ENCODE measurements around the gene RNF113B.

The RNF113B gene

DNA sequence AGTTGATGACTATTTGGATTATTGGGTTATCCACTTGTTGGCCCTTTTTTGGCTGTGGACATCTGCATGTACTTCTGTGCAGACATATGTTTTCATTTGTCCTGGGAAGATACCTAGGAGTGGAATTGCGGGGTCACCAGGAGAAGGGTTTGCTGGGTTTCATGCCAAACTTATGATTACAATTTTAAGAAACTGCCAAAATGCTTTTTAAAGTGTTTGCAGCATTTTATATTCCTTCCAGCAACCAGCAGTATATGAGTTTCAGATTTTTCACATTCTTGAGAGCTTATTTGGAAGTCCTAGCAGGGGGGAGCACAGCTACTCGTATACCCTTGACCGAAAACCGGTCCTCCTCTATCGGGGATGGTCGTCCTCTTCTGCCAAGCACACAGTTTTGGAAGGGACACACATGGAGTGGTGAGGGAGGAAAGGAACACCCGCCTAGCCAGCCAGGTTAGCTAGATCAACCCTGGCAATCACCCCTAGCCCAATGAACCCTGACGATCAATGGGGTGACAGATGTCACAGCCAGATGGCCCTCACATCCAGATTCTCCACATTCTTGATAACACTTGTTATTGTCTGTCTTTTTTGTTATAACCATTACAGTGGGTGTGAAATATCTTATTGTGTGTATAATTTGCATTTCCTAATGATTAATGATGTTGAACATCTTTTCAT lies 26.7 kb upstream of the RNF113B start:
- DNase-seq, result no peak

DNA sequence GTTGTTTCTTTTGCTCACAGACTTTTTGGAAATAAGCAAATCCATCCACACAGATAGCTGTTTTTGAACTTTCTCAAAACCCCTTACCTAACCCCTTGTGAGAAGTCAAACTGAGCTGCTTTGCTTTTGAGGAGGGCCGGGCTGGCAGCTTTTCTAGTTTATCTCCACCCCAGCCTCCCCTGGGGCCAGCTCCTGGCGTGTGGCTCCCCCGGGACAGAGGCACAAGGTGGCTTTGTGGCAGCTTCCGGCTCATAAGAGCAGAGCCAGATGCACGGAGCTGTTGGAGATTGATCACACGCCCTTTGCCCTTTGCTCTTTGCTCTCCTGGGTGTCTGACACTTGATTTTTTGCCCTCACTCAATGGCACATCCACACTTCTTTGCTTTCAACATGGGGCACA lies 24.9 kb upstream of the RNF113B start:
- DNase-seq, result no peak

DNA sequence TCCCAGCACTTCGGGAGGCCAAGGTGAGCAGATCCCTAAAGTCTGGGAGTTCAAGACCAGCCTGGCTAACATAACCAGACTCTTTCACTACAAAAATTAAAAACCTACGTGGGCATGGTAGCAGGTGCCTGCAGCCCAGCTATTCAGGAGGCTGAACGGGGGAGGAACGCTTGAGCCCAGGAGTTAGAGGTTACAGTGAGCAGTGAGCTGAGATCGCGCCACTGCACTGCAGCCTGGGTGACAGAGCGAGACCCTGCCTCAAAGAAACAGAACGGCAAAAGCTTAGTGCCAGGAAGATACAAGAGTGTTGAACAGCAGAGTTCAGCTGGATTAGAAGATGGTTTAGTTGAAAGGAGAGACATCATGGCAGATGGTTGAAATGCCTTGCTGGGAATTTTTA lies 24.1 kb upstream of the RNF113B start:
- DNase-seq, result no peak

DNA sequence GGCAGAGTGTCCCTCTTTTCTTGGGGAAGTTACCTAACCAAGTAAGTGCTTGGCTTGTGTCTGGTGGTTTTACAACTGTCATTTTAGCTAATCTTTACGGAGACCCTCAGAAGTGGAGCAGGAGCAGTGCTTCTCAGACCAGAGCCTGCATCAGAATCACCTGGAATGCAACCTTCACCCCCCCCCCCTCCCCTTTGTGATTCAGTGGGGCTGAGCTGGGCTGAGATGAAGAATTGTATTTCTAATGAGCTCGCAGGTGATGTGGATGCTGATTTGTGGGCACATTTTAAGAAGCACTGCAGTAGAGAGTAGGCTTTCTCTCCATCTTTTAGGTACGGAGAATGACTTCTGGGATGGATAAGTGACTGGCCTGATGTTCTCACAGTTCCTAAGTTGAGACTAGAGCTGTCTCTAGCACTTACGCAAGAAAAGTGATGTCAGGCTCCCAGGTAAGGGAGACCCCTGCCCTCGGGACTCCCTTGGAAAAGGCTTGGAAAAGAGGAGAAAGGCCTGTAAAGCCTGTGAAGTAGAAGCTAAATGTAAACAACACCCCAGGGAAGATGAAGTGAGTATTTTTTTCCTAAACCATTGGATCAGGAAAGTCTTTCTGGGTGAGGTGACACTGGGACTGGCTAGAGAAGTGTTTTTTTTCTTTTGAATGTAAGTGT lies 23.3 kb upstream of the RNF113B start:
- DNase-seq, result no peak

DNA sequence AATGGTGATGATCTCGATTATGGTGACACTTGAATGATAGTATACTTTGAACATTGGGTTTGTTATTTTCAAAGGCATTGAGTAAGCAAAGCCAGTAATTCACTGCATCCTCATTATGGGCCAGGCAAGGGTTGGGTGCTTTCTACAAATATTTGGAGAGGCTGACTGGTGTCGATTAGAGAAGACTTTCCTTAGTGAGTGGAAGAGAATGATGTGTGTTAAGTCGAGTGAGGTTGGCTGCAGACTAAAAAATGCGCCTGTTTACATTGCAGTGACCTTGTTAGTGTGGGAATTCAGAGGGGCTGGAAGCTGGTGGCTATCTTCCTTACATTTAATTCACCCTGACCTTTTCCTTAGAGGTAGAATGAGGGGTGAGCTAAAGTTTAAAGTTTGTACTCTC lies 22.4 kb upstream of the RNF113B start:
- DNase-seq, result no peak

DNA sequence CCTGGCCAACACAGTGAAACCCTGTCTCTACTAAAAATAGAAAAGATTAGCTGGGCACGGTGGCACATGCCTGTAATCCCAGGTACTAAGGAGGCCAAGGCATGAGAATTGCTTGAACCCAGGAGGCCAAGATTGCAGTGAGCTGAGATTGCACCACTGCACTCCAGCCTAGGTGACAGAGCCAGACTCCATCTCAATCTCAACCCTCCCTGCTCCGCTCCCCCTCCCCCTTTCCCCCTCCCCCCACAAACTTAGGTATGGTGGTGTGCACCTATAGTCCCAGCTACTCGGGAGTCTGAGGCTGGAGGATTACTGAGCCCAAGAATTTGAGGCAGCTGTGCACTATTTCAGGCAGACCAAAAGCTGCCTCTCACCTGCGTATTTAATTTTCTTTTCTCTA lies 21.6 kb upstream of the RNF113B start:
- no peak for DNase-seq

DNA sequence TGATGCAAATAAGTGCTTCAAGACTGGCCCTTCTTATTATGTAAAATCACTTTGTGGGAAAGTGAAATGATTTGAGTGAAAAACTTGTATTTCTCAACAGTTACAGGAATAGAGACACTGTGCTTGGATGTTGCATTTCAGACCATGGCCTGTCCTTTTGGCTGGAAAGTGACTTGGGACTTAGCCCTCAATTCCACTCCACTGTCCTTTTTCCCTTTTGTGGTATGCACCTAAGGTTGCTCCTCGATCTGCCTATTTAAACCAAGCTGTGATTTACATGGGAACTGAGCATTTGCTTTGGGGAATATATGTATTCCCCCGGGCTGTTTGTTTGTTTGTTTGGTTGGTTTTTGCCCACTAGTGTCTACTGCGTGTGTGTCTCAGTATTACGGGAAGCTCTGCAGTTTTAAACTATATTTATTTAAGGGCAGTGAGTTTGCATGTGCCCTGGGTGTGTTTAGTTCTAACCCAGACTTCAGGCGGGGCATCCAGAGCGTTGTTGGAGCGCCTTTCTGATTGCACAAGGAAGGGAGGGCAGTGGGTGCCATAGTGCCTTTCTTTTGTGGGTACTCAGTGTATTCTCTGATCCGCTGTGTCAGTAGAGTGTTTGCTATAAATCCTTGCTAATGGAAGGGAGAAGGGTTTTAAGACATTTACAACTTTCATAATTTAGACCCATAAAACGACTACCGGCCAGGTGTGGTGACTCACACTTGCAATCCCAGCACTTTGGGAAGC lies 18.2 kb upstream of the RNF113B start:
- DNase-seq, result no peak

DNA sequence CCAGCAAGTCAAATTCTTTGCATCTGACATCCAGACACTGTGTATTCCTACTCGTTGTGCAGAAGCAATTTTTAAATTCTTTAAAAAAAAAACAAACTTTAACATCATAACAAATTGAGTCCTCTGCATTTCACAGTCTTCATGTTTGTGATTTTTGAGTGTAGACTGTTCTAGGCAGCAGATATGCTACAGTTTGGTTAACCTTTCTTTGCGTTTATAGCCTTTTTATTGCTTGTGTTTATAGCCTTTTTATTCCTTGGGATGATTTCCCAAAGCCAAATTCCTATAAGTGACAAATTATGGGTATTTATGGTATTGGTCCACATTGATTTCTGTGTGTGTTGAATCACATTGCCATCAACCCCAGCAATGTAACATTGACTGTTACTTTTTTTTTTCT lies 14.9 kb upstream of the RNF113B start:
- DNase-seq, result no peak

DNA sequence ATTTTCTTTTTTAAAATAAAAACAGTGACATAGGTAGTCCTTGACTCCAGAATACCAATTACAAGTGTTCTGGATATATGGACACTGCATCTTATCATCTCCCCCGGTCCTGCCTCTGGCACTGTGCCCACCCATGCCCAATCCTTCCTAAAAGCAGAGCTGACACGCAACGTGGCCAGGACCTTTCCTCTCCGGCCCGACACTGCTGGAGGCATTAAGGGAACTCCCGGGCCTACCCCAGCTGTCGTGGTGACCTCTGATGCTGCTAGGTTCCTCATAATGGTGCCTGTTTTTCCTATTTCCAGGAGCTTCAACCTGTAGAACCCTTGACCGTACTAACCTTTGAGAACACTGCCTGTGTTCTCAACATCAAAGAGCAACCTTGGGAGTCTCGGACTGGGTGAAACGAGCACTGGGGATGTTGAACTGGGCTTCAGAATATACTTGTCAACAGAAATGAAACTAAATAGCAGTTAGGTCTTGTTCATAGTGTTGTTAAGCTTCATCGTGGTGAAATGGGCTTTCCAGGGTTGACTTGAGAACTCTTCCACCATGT lies 13.9 kb upstream of the RNF113B start:
- no peak for DNase-seq

DNA sequence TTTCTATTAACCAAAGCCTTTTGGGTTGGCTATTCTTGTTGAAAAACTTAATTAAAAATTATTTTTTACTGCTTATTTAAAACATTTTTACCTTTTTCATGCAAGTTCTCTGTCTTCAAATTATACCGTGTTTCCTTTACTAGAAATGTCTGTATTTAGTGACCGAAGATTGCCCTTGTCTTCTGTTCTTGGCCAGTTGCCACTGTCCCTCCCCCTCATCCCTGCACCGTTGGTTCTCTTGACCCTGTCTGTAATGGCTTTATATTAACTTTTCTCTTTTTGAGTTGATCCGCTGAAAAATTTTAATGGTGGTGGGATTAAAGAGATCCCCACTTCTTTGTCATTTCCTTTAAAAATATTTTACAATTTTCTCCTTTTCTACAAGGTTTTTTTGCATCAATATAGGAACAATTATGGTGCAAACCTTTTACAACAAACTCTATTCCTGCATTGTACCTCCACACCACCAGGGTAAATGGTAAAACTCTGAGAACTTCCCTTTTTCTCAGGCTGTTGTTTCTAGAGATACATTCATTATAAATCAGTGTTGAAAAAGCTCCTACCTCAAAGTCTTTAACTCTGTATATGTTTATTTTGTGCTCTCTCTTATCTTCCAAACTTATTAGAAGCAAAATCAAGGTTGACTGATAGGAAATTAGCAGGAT lies 12.9 kb upstream of the RNF113B start:
- no peak for DNase-seq

DNA sequence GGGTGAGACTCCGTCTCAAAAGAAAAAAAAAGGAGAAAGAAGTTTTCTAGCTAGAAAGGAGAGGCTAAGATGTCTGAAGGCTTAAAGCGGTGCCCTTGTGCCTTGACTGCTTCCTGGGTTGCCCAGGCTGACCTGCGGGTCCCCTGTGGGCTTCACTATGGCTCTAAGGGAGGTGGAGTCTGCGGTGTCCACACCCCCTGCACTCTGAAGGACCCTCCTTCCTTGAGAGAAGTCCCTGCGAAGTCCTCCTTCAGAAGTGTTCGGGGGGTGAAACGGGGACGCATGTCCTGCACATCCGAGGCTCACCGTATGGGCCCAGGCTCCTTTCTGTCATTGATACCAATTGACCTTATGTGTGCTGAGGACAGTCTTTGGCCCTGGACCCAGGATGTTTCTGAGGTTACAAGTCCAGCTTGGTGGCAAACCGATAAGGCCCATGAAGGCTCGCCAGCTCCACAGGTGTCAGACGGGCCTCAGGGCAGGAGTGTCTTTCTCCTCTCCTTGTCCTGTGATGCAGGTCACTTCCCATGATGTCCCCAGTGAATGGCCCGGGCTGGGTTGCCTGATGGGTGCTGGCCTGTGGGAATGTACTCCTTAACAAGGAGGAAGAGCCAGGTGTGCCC lies 11.6 kb upstream of the RNF113B start:
- DNase-seq, result no peak

DNA sequence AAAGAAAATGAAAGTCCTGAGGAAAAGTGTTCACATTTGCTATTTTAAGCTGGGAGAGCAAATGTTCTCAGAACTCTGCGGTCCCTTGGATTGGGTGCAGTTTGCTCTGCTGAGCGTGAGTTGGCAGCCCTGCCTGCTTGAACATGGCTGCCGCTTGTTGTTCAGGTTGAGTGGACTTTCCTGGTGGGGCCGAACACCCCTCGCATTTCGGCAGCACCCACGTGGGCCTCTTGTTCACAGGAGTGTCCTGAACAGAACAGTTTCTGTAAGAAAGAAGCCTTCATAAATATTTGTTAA lies 10.8 kb upstream of the RNF113B start:
- no peak for DNase-seq

DNA sequence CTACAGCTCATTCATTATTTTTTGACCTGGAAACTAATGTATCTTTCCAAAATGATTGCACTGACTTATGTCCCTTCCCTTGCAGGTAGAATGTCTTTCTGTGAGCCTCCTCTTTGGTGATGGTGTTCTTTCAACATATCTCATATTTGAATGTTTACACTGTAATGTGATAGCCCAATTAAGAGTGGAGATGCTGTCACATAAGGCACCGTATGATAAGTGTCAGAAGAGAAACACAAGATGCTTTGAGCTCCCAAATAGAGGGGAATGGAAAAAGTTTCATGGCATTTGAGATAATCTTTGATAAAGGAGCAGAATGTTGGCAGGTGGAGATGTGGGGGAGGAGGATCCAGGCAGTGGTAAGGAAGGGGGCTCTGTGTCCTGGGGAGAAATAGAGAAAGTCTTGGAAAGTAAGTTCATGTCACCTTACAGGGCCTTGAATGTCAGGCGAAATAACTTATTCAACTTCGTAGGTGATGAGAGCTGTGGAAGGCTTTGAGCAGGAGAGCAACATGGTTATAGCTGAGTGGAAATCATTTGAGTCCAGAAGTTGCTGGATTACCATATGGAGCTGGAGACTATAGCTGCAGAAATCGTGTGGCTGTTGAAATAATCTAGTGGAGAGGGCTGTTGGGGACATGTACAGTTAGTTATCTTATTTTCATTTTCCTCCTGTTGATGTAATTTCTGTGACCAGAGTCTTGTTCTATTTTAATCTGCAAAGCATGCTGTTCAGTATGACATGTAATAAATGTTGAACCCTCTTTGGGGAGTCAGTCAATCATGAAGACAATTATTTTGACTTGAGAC lies 10.3 kb upstream of the RNF113B start:
- DNase-seq, result no peak

DNA sequence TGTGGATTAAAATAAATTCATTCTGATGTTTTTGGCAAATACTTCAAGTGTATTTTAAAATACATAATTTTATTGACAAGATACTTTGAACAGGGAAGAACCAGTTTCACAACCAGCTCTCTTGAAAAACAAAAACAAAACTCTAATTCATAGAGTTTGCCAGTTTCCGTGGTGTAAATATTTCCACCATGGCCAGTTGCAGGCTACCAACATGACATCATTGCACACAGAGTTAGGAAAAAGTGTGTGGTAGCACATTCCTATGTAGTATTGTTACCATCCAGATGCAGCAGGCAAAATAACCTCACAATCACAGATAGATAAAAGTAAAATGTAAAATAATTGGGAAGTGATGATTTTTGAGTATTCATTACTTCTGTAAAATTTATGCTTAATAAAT lies 7.7 kb upstream of the RNF113B start:
- DNase-seq, result no peak

DNA sequence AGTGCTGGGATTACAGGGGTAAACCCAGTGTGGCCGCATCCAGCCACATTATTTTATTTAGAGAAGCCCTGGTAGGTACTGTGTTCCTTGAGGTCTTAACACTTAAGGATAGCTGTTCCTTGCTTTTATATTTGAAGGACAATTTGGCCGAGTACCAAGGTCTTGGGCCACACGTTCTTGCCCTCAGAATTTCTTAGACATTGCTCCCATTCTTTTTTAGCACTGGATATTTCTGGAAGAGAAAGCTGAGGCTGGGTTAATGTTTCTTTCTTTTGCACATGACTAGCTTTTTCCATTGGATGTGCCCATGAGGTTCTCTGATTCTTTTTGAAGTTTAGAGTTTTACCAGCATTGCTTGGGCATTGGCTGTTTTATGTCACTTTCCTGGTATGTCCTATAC lies 5.5 kb upstream of the RNF113B start:
- DNase-seq, result no peak

DNA sequence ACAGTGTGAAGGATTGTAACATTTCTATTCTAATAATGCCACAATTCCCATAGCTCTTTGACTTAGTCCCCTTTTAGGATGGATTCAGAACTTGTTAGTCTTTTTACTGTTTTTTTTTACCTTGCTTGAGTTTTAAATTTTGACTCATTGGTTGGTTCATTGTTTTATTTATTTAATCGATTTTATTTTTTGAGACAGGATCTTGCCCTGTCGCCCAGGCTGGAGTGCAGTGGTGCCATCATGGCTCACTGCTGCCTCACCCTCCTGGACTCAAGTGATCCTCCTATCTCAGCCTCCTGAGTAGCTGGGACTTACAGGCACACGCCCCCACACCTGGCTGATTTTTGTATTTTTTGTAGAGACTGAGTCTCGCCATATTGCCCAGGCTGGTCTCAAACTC lies 5.1 kb upstream of the RNF113B start:
- no peak for DNase-seq

DNA sequence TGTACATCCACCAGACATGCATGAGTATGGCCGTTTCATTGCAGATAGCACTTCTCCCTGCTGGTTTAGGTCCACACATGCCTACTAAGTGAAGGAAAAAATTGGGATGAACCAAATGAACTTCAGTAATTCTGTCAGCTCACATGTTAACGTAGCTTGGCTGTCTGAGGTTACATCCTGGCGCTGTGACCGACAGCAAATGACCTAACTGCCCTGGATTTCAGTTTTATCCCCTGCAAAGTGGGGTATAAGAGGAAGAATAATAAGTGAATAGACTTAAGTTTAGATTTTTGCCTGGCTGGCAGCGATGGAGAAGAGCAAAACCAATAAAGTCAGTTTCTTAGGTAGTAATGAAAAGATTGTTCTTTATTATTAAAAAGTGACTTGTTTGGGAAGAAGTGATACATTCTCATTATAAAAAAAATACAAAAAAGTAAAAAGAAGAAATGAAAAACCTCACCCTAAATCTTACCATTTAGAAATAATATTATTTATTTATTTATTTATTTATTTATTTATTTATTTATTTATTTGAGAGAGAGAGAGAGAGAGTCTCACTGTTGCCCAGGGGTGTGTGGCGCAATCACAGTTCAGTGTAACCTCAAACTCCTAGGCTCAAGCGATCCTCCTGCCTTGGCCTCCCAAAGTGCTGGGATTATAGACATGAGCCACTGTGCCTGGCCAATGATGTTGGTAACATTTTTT lies 4.2 kb upstream of the RNF113B start:
- no peak for DNase-seq

DNA sequence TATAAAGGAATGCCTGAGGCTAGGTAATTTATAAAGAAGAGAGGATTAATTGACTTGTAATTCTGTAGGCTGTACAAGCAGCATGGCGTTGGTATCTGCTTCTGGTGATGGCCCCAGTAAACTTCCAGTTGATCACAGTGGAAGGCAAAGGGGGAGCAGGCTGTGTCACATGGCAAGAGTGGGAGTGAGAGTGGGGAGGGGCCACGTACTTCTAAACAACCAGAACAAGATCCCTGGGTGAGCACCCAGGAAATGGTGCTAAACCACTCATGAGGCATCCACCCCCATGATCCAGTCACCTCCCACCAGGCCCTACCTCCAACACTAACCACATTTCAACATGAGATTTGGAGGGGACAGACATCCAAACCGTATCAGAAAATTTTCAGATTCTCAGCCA lies 3.0 kb upstream of the RNF113B start:
- no peak for DNase-seq

DNA sequence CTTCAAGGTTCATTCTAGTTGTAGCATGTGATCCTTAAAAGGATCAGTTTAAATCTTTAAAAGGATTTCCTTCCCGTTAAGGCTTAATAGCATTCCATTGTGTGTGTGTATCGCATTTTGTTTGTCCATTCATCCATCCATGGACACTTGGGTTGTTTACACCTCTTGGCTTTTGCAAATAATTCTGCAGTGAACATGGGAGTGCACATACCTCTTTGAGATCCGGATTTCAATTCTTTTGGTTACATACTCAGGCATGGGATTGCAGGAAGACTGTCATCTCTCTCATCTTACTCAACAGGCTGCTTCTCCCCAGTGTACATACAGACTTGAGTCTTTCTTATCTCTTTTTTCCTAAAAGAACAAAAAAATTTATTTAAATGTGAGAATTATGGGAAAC lies 1.2 kb downstream of the RNF113B start:
- DNase-seq, result no peak

DNA sequence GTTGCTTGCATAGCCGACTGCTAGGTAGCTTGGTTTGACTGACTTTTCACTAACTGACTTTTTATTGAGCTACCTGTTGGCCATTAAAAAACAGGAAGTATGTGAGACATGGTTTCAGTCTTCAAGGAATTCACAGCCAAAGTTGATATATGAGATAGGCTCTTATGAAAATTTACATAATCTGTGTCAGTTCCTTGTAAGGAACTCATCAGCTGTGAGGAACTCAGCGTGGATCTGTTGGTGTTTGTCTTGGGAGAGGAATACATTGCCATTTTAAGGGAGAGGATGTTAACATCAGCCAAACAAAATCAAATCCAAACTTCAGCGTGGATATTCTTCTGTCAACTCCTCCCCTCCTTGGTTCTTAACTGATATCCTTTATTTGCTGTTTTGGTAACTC lies 2.0 kb downstream of the RNF113B start:
- DNase-seq, result no peak

DNA sequence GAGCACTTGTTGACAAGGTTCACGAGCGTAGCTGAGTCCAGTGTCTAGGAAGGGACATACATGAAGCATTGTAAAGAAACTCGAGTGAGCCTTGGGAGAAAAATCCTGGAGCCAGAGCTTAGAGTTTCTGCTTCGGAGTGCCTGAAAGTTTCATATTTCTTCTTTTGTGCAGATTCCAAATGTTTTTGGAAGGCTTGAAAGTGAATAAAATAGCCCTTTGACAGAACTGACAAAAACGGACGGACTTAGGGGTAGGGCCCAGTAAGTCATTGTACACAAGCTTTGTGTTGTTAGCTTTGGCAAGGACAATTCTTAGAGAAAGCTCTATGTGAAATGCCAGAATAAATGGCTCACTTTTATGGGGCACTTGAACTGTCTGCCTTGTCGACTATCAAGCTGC lies 2.8 kb downstream of the RNF113B start:
- DNase-seq, result no peak
